Measurements from ENCODE around the gene CYBC1.

DNA sequence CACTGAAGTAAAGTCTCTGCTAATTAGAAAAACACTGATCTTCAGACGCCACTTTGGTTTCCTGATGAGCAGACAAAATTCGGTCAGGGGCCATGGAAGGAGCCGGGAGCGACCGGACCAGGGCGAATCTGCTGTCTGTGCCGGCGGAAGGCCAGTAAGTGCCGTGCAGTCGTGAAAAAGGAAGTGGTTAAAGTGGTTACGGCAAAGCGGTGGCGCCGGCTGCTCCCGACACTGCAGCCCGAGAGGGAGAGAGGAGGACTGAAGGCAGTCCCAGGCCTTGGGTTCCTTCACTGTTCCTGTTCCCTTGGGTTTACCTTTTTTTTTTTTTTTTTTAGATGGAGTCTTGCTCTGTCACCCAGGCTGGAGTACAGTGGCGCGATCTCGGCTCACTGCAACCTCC, 49.7 kb downstream of the CYBC1 start:
- TF ChIP-seq, protein P1, sequence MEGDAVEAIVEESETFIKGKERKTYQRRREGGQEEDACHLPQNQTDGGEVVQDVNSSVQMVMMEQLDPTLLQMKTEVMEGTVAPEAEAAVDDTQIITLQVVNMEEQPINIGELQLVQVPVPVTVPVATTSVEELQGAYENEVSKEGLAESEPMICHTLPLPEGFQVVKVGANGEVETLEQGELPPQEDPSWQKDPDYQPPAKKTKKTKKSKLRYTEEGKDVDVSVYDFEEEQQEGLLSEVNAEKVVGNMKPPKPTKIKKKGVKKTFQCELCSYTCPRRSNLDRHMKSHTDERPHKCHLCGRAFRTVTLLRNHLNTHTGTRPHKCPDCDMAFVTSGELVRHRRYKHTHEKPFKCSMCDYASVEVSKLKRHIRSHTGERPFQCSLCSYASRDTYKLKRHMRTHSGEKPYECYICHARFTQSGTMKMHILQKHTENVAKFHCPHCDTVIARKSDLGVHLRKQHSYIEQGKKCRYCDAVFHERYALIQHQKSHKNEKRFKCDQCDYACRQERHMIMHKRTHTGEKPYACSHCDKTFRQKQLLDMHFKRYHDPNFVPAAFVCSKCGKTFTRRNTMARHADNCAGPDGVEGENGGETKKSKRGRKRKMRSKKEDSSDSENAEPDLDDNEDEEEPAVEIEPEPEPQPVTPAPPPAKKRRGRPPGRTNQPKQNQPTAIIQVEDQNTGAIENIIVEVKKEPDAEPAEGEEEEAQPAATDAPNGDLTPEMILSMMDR (IDR thresholded peaks at IDR 0.05; ENCODE audit: poor library complexity, severe bottlenecking), result no peak
- TF ChIP-seq EZH2 (IDR thresholded peaks at IDR 0.05; ENCODE audit: borderline replicate concordance, insufficient read depth, low read length, poor library complexity, severe bottlenecking), result no peak

All from neural cell (in vitro differentiated cells).